COLO829 (cell line): Measurements from ENCODE around the gene NPAS3.

ENCODE experiments used
- DNase-seq: peaks from one replicate; pipeline ENCODE4 v3.0.0; 2012; ENCODE audit warnings: low spot score

The NPAS3 gene

GRCh38 chr14:33799705-33800570 lies 861.3 kb downstream of the NPAS3 start:
- no peak for DNase-seq

- no peak for DNase-seq
Measured at GRCh38 chr14:33800735-33801163, 862.1 kb downstream of the NPAS3 start.

- no peak for DNase-seq
Measured at GRCh38 chr14:33802737-33803136, 864.1 kb downstream of the NPAS3 start.

DNA sequence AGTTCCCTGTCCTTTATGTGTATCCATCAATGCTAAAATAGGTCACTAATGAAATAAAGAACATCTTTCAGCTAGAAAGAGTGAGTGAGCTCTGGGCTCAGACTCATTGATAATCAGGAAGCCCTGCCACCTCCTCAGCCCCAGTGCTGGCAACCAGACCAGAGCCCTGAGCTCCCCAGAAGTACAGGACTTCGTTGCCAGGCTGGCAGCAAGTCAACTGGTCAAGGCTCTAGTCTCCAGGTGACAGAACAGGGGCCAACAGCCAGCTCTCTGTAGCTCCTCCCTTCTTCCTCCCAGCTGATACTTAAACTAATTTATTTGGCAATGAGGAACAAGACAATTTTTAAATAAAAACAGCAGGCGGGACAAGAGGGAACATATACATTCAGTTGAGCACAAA lies 866.9 kb downstream of the NPAS3 start:
- DNase-seq: no peak

DNA sequence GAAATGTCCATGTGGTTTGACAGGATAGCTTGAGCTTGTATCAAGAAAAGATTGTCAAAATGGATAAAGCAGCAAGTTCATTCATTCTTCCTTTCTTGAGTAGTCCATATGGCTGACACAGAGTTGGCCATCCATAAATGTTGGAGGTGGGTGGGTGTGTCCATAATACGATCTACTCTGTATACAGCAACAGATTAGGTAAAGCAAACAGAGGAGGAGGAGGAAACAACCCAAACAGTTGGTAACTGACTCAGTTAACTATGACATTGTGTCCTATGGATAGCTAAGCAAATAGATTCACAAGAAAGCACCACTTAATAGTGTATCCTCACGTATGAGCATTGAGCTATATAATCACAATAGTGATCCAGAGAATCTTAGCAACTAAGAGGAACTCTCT lies 868.2 kb downstream of the NPAS3 start:
- no peak for DNase-seq

DNA sequence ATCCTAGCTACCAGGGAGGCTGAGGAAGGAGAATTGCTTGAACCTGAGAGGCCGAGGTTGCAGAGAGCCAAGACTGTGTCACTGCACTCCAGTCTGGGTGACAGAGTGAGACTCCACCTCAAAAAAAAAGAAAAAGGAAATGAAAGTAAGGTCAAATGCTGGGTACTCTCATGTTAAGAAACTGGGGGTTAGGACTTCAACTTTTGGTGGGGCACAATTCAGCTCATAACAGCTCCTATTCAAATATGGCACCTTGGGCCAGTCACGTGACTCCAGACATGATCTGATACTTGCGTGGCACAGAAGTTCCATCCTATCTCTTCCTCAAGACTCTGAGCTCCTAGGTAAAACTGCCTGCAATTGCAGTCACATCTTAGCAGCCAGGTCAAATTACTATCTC lies 869.5 kb downstream of the NPAS3 start:
- DNase-seq: no peak

GRCh38 chr14:33809396-33809981 lies 870.8 kb downstream of the NPAS3 start:
- no peak for DNase-seq

DNA sequence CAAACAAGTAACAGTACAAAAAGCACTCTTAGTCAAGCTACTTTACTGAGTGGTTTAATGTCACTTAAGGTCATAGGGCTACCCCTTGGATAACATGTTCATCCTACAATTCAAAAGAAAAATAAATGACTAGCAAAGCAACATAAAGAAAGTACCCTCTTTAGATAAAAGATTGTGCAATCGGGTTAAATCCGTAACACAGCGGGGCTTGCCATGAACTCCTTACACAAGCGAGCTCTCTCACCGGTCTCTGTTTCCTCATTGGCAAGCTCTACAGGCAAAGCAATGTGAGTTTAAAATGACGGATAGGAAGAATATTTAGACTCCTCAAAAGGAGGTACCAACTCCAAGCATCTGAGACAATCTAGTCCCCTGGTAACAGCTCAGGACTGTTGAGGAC lies 871.6 kb downstream of the NPAS3 start:
- DNase-seq: no peak

- DNase-seq: no peak
Measured at GRCh38 chr14:33811721-33812120, 873.0 kb downstream of the NPAS3 start.

GRCh38 chr14:33812181-33812580 lies 873.5 kb downstream of the NPAS3 start:
- DNase-seq: no peak

GRCh38 chr14:33812601-33813000 lies 873.9 kb downstream of the NPAS3 start:
- no peak for DNase-seq

GRCh38 chr14:33814010-33814409 lies 875.3 kb downstream of the NPAS3 start:
- peak; percentile 31 for DNase-seq

DNA sequence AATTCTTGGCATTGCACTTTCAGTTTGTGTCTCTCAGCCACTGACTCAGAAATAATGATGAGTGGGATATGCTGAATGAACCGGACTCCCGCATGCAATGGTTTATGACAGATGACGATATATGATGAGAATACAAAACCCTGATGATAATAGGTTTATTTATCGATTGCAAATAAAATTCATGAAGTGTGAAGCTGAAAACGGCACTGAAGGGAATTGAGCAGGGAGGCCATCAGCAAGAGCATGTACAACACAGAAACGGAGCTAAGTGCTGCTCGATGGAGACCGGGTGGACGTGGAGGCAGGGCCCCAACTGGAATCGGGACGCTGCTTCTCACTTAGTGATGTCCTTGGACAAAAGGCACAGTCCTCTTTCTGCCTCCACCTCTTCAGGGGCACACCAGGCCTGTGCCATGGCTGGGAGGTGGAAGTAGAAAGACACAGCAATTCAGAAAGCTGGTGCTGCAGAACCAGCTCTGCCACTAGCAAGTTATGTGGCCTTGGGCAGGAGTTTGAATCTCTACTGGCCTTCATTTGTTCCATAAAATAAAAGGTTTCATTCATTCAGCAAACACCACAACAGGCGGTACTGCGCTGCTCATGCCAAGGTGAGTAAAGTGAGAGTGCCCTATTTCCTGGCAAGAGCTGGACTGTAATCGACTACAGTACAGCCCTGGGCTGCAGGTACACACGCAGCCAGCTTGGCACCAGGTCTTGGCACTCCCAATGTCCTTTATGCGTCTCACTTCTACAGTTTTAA lies 895.2 kb downstream of the NPAS3 start:
- no peak for DNase-seq

DNA sequence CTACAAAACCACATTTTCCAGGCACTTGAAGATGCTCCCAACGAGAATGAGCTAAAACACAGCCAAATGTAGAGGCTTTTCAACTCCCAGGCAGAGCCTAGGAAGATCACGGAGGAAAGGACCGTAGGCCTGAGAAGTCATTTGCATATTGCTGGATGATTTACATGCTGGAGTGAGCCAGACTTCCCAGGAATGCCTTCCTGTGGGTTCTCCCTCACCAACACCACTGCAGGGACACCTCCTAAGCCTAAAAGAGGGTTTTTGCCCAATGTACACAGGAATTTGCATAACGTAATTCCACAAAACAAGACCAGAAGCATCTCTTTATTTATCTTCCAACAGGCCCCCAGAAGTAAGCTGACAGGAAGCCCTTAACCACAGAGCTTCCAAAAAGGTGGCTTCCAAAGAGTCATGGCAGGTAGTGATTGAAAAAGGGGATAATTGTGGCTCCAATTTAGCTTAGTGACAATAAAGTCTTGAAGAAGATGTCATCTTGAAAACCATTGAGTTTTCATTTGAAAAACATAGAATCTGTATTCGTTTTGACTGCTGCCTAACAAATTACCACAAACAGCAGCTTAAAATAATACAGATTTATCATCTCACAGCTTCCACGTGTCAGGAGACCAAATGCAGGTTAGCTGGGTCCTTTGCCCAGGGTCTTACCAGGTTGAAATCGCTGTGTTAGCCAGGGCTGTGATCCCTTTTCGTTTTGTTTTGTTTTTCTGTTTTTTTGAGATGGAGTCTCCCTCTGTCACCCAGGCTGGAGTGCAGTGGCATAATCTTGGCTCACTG lies 896.0 kb downstream of the NPAS3 start:
- no peak for DNase-seq

GRCh38 chr14:33835261-33835655 lies 896.6 kb downstream of the NPAS3 start:
- no peak for DNase-seq

DNA sequence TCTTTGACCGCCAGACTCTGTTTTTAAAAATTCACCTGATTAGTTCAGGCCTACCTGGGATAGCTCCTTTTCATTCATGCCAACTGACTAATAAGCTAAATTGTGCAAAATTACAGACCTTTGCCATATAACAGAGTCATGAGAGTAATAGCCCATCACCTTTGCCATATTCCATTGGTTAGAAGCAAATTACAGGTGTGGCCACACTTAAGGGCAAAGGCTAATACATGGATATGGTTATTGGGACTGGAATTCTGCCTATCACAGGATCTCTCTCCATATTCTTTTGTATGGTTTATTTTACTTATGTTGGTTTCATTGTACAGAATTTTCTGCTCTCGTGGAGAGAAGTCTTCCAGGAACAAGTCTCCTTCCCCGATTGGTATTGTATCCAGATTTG lies 897.0 kb downstream of the NPAS3 start:
- no peak for DNase-seq

GRCh38 chr14:33836203-33836899 lies 897.7 kb downstream of the NPAS3 start:
- DNase-seq: no peak

DNA sequence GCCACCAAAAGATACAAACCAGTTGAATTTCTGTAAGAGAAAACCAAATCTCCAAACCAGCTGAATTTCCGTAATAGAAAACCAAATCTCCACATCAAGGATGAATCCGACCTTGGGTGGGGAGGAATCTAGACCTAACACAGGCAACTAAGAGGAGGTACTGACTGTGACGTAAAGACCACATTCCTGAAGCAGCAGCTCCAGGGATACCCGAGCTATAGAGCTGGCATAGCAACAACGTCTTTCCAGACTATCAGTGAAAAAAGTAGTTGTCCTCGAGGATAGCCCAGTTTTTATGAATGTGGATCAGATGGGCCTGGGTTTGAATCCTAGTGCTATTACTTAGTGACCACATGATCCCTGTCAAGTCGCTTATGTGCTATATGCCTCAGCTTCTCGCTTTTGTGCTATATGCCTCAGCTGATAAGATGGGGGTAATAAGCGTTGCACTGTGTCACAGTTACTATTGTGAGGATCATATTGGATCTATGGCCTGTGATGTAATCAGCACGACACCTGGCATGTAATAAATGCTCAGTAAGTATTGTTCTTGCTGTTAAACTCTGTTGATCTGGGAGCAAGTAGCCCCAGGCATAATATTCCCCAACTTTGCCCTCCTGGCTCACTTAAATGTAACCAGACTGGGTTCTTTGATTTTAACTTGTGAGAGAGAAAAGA lies 898.4 kb downstream of the NPAS3 start:
- DNase-seq: no peak

- no peak for DNase-seq
Measured at GRCh38 chr14:33837943-33838683, 899.4 kb downstream of the NPAS3 start.
